Coronary artery (tissue), 2 donors: ENCODE results near the gene BABAM2.

Experiments used
- DNase-seq: peaks from one replicate; pipeline ENCODE4 v3.0.0-alpha.2; 2017; ENCODE audit warnings: low spot score
- H3K27ac ChIP-seq, 2 donors: fragments of 200-600 bp; sonication (generic); one replicate each; pipeline ENCODE4 v1.5.1; 2016 to 2019
- H3K4me3 ChIP-seq: fragments of 200-600 bp; sonication (generic); 2 replicates; pipeline ENCODE4 v1.5.1; 2016; ENCODE audit warnings: mild to moderate bottlenecking, moderate library complexity
- CTCF ChIP-seq: fragments of 200-600 bp; sonication (generic); IDR thresholded peaks from one replicate; pipeline ENCODE4 v1.5.1; 2019; ENCODE audit warnings: antibody characterized with exemption

BABAM2 gene

DNA sequence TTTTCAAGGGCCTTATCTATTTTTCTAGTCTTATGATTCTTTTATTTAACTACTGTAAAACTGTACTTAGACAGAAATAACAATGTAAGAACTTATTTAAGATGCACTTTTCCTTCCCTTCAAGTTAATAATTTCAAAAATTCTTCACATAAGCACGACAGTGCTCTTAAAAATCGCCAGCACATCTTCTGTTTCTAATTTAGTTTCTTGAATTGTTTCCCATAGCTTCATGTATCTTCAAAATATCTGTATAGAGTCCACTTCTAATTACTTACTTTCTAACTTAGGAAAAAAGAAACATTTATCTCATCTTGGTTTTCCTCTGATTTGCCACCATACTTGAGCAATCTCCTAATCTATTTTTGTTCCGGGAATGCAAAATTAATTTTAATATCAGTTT lies 196.1 kb downstream of the BABAM2 start:
- Histone ChIP-seq H3K27ac (no peak overlapping the region), H3K4me3 (no peak overlapping the region)
- DNase-seq = no peak
- no peak for TF ChIP-seq CTCF

DNA sequence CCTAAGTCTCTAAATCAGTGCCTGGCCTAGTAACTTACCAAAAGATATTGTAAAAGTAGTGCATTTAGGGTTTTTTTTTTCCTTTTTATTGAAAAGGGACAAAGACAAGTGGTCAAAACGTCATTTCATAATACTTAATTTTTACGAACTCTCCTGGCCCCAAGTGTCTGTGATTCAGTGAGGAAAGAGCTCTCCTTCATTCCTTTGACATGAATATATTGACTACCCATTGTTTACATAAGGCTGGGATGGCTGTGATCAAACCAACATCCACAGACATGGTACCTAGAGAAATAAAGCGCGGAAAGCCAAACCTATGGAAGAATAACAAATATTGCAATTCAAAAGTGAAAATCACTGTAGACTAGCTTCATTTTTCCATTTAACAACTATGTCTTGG lies 198.4 kb downstream of the BABAM2 start:
- no peak overlapping the region for H3K27ac ChIP-seq
- no peak for TF ChIP-seq CTCF
- H3K4me3 ChIP-seq = no peak overlapping the region
- no peak for DNase-seq

GRCh38 chr2:28089486-28089885 lies 199.0 kb downstream of the BABAM2 start:
- Histone ChIP-seq H3K4me3 (no peak overlapping the region), H3K27ac (no peak overlapping the region)
- TF ChIP-seq CTCF = no peak
- DNase-seq = no peak

GRCh38 chr2:28093308-28093707 lies 202.8 kb downstream of the BABAM2 start:
- no peak for TF ChIP-seq CTCF
- no peak overlapping the region for H3K4me3 ChIP-seq
- H3K27ac ChIP-seq = no peak overlapping the region
- no peak for DNase-seq

GRCh38 chr2:28093768-28094167 lies 203.2 kb downstream of the BABAM2 start:
- no peak overlapping the region for H3K4me3 ChIP-seq
- DNase-seq = no peak
- no peak overlapping the region for H3K27ac ChIP-seq
- TF ChIP-seq CTCF = no peak

DNA sequence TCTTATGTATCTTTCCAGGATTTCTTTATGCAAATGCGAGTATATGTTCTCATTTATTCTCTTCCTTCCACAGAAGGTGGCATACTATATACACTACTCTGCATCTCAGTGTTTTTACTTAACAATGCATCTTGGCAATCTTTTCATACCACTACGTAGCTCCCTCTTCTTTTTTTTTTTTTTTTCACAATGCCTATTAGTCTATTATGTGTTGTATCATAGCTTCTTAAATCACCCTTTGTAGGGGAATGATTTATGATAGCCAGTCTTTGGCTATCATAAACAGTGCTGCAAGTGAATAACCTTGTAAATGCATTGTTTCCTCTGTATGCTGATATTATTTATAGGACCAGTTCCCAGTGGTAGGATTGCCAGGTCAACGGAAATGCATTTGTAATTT lies 204.2 kb downstream of the BABAM2 start:
- Histone ChIP-seq H3K27ac (no peak overlapping the region), H3K4me3 (no peak overlapping the region)
- no peak for TF ChIP-seq CTCF
- DNase-seq = no peak

DNA sequence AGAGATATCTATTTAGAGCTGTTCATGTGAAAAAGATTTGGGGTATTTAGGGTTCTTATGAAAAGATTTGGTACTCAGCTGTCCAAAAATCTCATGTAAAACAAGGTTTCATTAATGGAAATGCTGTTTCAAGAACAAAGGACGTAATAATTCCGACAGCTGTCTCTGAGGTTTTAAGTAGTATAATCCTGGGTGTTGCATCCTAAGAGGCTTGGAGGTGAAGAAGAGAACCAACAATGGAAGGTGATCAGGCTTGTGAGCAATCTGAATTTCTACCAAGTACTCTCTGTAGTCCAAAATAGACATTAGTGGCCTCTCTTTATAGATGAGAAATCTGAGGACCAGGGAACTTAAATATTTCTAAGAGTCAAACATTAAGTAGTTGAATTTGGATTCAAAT lies 205.1 kb downstream of the BABAM2 start:
- DNase-seq = no peak
- TF ChIP-seq CTCF = no peak
- no peak overlapping the region for H3K4me3 ChIP-seq
- H3K27ac ChIP-seq = no peak overlapping the region
